GM23338 (cell line): Measurements from ENCODE around the gene POLR1C. TPM values are rescaled to one million over a fixed set of nuclear protein-coding genes. Genes with fewer than 3 reads are reported as not detected.
A peak's percentile ranks its signal among the peaks of the same experiment; 100 is the strongest.

Experiments
- ATAC-seq: fragments of 200-7000 bp; cut with Tn5 transposase; 3 replicates; pipeline ENCODE4 v1.9.1; 2020
- DNase-seq: peaks from one replicate; pipeline ENCODE4 v3.0.0-alpha.2; 2015; ENCODE audit warnings: low spot score
- H2AFZ ChIP-seq: fragments of 200-600 bp; sonication (generic); 2 replicates; pipeline ENCODE4 v1.8.0; 2016; ENCODE audit warnings: antibody characterized with exemption, mild to moderate bottlenecking, moderate library complexity
- H3F3A ChIP-seq: fragments of 200-600 bp; sonication (generic); replicated peaks from 2 replicates; pipeline ENCODE4 v1.8.0; 2017; ENCODE audit warnings: antibody characterized with exemption, mixed run types, low read depth
- H3K27ac ChIP-seq: fragments of 200-600 bp; sonication (generic); 2 replicates; pipeline ENCODE4 v1.6.1; 2016; ENCODE audit warnings: low read depth
- H3K27me3 ChIP-seq: fragments of 200-600 bp; sonication (generic); 2 replicates; pipeline ENCODE4 v1.8.0; 2016; ENCODE audit warnings: mild to moderate bottlenecking, mixed run types, moderate library complexity; ENCODE audit not compliant: insufficient read depth
- H3K36me3 ChIP-seq: fragments of 200-600 bp; sonication (generic); 2 replicates; pipeline ENCODE4 v1.8.0; 2016; ENCODE audit warnings: mild to moderate bottlenecking; ENCODE audit not compliant: insufficient read depth
- H3K4me1 ChIP-seq: fragments of 200-600 bp; sonication (generic); 2 replicates; pipeline ENCODE4 v1.8.0; 2016; ENCODE audit warnings: mild to moderate bottlenecking, moderate library complexity; ENCODE audit not compliant: insufficient read depth
- H3K4me2 ChIP-seq: fragments of 200-600 bp; sonication (generic); 2 replicates; pipeline ENCODE4 v1.7.1; 2017; ENCODE audit warnings: mixed run types
- H3K4me3 ChIP-seq: fragments of 200-600 bp; sonication (generic); 2 replicates; pipeline ENCODE4 v1.6.1; 2016; ENCODE audit warnings: mixed run types
- H3K79me2 ChIP-seq: fragments of 200-600 bp; sonication (generic); replicated peaks from 2 replicates; pipeline ENCODE4 v1.8.0; 2017; ENCODE audit warnings: mild to moderate bottlenecking; ENCODE audit not compliant: insufficient read depth
- H3K9me2 ChIP-seq: fragments of 200-600 bp; sonication (generic); 2 replicates; pipeline ENCODE4 v1.8.0; 2017; ENCODE audit not compliant: insufficient read depth
- H4K20me1 ChIP-seq: fragments of 200-600 bp; sonication (generic); replicated peaks from 2 replicates; pipeline ENCODE4 v1.8.0; 2017; ENCODE audit warnings: mild to moderate bottlenecking; ENCODE audit not compliant: insufficient read depth
- H3K27ac Mint-ChIP-seq: 2 replicates; pipeline ENCODE4 v1.8.0; 2020; ENCODE audit warnings: inconsistent platforms, mild to moderate bottlenecking, moderate library complexity, mixed read lengths
- H3K27me3 Mint-ChIP-seq: 3 replicates; pipeline ENCODE4 v1.8.0; 2022; ENCODE audit warnings: low read depth, mild to moderate bottlenecking, moderate library complexity, mixed read lengths, inconsistent platforms; ENCODE audit not compliant: insufficient read depth, poor library complexity
- H3K36me3 Mint-ChIP-seq: 3 replicates; pipeline ENCODE4 v1.8.0; 2021; ENCODE audit warnings: low read depth, mild to moderate bottlenecking, inconsistent platforms, moderate library complexity, mixed read lengths
- H3K4me1 Mint-ChIP-seq: 3 replicates; pipeline ENCODE4 v1.8.0; 2020; ENCODE audit warnings: mild to moderate bottlenecking, inconsistent platforms, mixed read lengths
- H3K4me3 Mint-ChIP-seq: 3 replicates; pipeline ENCODE4 v1.8.0; 2021; ENCODE audit warnings: moderate library complexity, mild to moderate bottlenecking, inconsistent platforms, mixed read lengths
- H3K9me3 Mint-ChIP-seq: 3 replicates; pipeline ENCODE4 v1.8.0; 2020; ENCODE audit warnings: moderate library complexity, mild to moderate bottlenecking, inconsistent platforms, mixed read lengths
- CREB1 ChIP-seq: fragments of 250-450 bp; sonication (Bioruptor Pico); IDR thresholded peaks from 2 replicates; pipeline ENCODE4 v1.5.0; 2020; ENCODE audit warnings: low read depth, mild to moderate bottlenecking, moderate library complexity
- EZH2 ChIP-seq: fragments of 200-600 bp; sonication (generic); IDR thresholded peaks from one replicate; pipeline ENCODE4 v1.8.0; 2017; ENCODE audit warnings: antibody characterized with exemption, mild to moderate bottlenecking, low read depth; ENCODE audit not compliant: unreplicated experiment
- NANOG ChIP-seq: IDR thresholded peaks from 2 replicates; pipeline ENCODE4 v1.6.1; 2016; ENCODE audit warnings: antibody characterized with exemption, borderline replicate concordance
- POLR2AphosphoS5 ChIP-seq: IDR thresholded peaks from 2 replicates; pipeline ENCODE4 v1.6.1; 2016; ENCODE audit warnings: antibody characterized with exemption, low read depth
- STAT1 ChIP-seq: IDR thresholded peaks from one replicate; pipeline ENCODE4 v1.6.1; 2016; ENCODE audit warnings: antibody characterized with exemption; ENCODE audit not compliant: unreplicated experiment
- ZNF114 ChIP-seq: fragments of 250-450 bp; sonication (Bioruptor Pico); IDR thresholded peaks from 2 replicates; pipeline ENCODE4 v1.5.0; 2020; ENCODE audit warnings: mild to moderate bottlenecking, moderate library complexity
- ZNF331 ChIP-seq: fragments of 250-450 bp; sonication (Bioruptor Pico); IDR thresholded peaks from 2 replicates; pipeline ENCODE4 v1.5.0; 2020; ENCODE audit warnings: low read depth, mild to moderate bottlenecking, moderate library complexity
- polyA plus RNA-seq: library from polyadenylated mRNA; unstranded; fragments of >200 nt; fragmentation: Nextera tagmentation; extraction: Ambion mirVana; gene quantifications from 2 replicates; pipeline ENCODE4 v1.2.1, GENCODE V29; 2016
- total RNA-seq: library from RNA; depleted of rRNA; stranded (reverse); fragments of >200 nt; shearing (Covaris generic); gene quantifications from 2 replicates; pipeline ENCODE4 v1.2.3, GENCODE V29; 2014
- TF ChIP-seq, protein P1 (sequence below): IDR thresholded peaks from 2 replicates; pipeline ENCODE4 v1.6.1; 2016; ENCODE audit warnings: antibody characterized with exemption
- TF ChIP-seq, protein P2 (sequence below): fragments of 250-450 bp; sonication (Bioruptor Pico); IDR thresholded peaks from 2 replicates; pipeline ENCODE4 v1.5.0; 2020; ENCODE audit warnings: mild to moderate bottlenecking, moderate library complexity
- TF ChIP-seq, protein P3 (sequence below): IDR thresholded peaks from one replicate; pipeline ENCODE4 v1.6.1; 2018; ENCODE audit warnings: antibody characterized with exemption; ENCODE audit not compliant: unreplicated experiment

POLR1C gene
- total and polyA plus RNA-seq, 2 experiments from 2014 or later = 26.6 to 47.0 TPM

DNA sequence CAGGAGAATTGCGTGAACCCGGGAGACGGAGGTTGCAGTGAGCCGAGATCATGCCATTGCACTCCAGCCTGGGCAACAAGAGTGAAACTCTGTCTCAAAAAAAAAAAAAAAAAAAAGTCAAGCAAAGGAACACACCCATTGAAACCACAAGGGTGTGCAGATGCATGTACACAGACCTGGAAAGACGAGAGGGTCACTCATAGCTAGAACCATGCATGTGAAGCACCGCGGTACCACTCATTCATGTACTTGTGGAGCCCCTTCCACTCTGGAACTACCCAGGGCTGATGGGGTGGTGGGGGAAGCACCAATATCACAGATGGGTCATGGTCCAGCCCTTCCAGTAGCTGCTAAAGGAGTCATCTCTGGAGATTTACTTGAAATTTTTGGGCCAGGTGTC, 46.9 kb upstream of the POLR1C start:
- TF ChIP-seq ZNF114 (CRISPR knock-in tag) = no peak
- no peak for TF ChIP-seq STAT1
- no peak for TF ChIP-seq EZH2
- TF ChIP-seq POLR2AphosphoS5 = no peak
- Histone ChIP-seq H2AFZ (peak overlapping the region; percentile 97), H3F3A (no peaks in the 10 kb centered on the region), H3K27ac (no peak overlapping the region), H3K4me1 (no peaks in the 10 kb centered on the region), H4K20me1 (no peaks in the 10 kb centered on the region), H3K36me3 (no peaks in the 10 kb centered on the region), H3K4me2 (no peak overlapping the region), H3K9me2 (no peaks in the 10 kb centered on the region), H3K79me2 (no peaks in the 10 kb centered on the region), H3K4me3 (no peak overlapping the region), H3K27me3 (no peaks in the 10 kb centered on the region)
- peaks cover 5% of the 10 kb centered on the region for H3K4me1 Mint-ChIP-seq
- no peak overlapping the region for H3K27ac Mint-ChIP-seq
- H3K9me3 Mint-ChIP-seq = no peaks in the 10 kb centered on the region
- ATAC-seq (no peak), DNase-seq (no peak)
- H3K4me3 Mint-ChIP-seq = no peak overlapping the region
- H3K36me3 Mint-ChIP-seq = no peaks in the 10 kb centered on the region
- H3K27me3 Mint-ChIP-seq = peaks cover 5% of the 10 kb centered on the region

DNA sequence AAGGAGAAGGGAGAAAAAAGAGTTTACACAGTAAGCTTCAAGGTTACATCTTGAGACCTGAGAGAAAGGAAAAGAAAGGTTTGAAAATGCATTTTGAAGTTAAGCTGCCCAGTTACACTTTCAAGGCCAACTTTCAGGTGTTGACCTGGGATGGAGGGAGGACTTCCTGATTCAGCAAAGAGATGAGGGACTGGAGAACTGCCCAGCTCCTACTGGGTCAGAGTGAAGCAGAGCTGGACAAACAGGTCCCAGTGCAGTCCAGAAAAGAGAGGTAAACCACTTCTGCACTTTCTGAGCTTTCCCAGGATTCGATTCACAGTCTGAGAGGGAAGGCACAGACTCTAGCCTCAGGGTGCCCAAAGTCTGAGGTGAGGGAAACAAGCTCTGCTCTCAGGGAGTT, 45.5 kb upstream of the POLR1C start:
- H3K4me3 Mint-ChIP-seq = no peak overlapping the region
- Histone ChIP-seq H3K27me3 (no peaks in the 10 kb centered on the region), H4K20me1 (no peaks in the 10 kb centered on the region), H3K27ac (no peak overlapping the region), H3K9me2 (no peaks in the 10 kb centered on the region), H3K4me3 (no peak overlapping the region), H3K36me3 (no peaks in the 10 kb centered on the region), H3K4me1 (0 out of 2 replicates have a peak, but pooled peaks cover under 1% of the 10 kb centered on the region), H2AFZ (no peak overlapping the region), H3F3A (no peaks in the 10 kb centered on the region), H3K4me2 (no peak overlapping the region), H3K79me2 (no peaks in the 10 kb centered on the region)
- TF ChIP-seq ZNF331 (no peak), STAT1 (no peak), NANOG (no peak), ZNF114 (CRISPR knock-in tag) (no peak), CREB1 (CRISPR knock-in tag) (no peak), POLR2AphosphoS5 (no peak)
- TF ChIP-seq, protein P1, sequence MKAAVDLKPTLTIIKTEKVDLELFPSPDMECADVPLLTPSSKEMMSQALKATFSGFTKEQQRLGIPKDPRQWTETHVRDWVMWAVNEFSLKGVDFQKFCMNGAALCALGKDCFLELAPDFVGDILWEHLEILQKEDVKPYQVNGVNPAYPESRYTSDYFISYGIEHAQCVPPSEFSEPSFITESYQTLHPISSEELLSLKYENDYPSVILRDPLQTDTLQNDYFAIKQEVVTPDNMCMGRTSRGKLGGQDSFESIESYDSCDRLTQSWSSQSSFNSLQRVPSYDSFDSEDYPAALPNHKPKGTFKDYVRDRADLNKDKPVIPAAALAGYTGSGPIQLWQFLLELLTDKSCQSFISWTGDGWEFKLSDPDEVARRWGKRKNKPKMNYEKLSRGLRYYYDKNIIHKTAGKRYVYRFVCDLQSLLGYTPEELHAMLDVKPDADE = no peak
- TF ChIP-seq, protein P2, sequence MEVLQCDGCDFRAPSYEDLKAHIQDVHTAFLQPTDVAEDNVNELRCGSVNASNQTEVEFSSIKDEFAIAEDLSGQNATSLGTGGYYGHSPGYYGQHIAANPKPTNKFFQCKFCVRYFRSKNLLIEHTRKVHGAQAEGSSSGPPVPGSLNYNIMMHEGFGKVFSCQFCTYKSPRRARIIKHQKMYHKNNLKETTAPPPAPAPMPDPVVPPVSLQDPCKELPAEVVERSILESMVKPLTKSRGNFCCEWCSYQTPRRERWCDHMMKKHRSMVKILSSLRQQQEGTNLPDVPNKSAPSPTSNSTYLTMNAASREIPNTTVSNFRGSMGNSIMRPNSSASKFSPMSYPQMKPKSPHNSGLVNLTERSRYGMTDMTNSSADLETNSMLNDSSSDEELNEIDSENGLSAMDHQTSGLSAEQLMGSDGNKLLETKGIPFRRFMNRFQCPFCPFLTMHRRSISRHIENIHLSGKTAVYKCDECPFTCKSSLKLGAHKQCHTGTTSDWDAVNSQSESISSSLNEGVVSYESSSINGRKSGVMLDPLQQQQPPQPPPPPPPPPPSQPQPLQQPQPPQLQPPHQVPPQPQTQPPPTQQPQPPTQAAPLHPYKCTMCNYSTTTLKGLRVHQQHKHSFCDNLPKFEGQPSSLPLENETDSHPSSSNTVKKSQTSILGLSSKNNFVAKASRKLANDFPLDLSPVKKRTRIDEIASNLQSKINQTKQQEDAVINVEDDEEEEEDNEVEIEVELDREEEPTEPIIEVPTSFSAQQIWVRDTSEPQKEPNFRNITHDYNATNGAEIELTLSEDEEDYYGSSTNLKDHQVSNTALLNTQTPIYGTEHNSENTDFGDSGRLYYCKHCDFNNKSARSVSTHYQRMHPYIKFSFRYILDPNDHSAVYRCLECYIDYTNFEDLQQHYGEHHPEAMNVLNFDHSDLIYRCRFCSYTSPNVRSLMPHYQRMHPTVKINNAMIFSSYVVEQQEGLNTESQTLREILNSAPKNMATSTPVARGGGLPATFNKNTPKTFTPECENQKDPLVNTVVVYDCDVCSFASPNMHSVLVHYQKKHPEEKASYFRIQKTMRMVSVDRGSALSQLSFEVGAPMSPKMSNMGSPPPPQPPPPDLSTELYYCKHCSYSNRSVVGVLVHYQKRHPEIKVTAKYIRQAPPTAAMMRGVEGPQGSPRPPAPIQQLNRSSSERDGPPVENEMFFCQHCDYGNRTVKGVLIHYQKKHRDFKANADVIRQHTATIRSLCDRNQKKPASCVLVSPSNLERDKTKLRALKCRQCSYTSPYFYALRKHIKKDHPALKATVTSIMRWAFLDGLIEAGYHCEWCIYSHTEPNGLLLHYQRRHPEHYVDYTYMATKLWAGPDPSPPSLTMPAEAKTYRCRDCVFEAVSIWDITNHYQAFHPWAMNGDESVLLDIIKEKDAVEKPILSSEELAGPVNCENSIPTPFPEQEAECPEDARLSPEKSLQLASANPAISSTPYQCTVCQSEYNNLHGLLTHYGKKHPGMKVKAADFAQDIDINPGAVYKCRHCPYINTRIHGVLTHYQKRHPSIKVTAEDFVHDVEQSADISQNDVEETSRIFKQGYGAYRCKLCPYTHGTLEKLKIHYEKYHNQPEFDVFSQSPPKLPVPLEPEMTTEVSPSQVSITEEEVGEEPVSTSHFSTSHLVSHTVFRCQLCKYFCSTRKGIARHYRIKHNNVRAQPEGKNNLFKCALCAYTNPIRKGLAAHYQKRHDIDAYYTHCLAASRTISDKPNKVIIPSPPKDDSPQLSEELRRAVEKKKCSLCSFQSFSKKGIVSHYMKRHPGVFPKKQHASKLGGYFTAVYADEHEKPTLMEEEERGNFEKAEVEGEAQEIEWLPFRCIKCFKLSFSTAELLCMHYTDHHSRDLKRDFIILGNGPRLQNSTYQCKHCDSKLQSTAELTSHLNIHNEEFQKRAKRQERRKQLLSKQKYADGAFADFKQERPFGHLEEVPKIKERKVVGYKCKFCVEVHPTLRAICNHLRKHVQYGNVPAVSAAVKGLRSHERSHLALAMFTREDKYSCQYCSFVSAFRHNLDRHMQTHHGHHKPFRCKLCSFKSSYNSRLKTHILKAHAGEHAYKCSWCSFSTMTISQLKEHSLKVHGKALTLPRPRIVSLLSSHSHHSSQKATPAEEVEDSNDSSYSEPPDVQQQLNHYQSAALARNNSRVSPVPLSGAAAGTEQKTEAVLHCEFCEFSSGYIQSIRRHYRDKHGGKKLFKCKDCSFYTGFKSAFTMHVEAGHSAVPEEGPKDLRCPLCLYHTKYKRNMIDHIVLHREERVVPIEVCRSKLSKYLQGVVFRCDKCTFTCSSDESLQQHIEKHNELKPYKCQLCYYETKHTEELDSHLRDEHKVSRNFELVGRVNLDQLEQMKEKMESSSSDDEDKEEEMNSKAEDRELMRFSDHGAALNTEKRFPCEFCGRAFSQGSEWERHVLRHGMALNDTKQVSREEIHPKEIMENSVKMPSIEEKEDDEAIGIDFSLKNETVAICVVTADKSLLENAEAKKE (CRISPR knock-in tag) = no peak
- TF ChIP-seq, protein P3, sequence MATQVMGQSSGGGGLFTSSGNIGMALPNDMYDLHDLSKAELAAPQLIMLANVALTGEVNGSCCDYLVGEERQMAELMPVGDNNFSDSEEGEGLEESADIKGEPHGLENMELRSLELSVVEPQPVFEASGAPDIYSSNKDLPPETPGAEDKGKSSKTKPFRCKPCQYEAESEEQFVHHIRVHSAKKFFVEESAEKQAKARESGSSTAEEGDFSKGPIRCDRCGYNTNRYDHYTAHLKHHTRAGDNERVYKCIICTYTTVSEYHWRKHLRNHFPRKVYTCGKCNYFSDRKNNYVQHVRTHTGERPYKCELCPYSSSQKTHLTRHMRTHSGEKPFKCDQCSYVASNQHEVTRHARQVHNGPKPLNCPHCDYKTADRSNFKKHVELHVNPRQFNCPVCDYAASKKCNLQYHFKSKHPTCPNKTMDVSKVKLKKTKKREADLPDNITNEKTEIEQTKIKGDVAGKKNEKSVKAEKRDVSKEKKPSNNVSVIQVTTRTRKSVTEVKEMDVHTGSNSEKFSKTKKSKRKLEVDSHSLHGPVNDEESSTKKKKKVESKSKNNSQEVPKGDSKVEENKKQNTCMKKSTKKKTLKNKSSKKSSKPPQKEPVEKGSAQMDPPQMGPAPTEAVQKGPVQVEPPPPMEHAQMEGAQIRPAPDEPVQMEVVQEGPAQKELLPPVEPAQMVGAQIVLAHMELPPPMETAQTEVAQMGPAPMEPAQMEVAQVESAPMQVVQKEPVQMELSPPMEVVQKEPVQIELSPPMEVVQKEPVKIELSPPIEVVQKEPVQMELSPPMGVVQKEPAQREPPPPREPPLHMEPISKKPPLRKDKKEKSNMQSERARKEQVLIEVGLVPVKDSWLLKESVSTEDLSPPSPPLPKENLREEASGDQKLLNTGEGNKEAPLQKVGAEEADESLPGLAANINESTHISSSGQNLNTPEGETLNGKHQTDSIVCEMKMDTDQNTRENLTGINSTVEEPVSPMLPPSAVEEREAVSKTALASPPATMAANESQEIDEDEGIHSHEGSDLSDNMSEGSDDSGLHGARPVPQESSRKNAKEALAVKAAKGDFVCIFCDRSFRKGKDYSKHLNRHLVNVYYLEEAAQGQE = no peak
- peaks cover 6% of the 10 kb centered on the region for H3K27me3 Mint-ChIP-seq
- no peaks in the 10 kb centered on the region for H3K36me3 Mint-ChIP-seq
- H3K9me3 Mint-ChIP-seq = no peaks in the 10 kb centered on the region
- H3K27ac Mint-ChIP-seq = no peak overlapping the region
- DNase-seq (no peak), ATAC-seq (no peak)
- peaks cover 5% of the 10 kb centered on the region for H3K4me1 Mint-ChIP-seq
